ENCODE results near the gene SNX25. TPM values are rescaled to one million over a fixed set of nuclear protein-coding genes. Genes with fewer than 3 reads are reported as not detected.

Gene SNX25
- total and polyA plus RNA-seq, 2 experiments from 2014 or later = 6.9 to 25.0 TPM

DNA sequence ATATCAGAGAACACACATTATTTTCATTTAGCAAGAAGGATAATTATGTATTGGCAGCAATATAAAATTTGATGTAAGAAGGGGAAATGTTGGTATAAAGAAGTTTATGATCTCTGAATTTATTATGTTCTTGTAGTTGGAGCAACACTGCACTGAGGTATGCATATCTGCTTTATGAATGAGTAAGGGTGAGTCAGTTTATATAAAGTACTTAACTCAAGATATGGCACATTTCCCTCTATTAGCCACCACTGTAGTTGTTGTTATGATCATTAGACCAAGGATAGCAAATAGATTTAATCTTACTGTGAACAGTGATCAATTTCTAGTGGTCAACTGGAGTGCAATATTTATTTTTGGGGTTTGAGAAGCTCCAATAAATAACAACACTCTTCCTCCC lies 66.6 kb downstream of the SNX25 start:
- TF ChIP-seq ZNF114 (CRISPR knock-in tag; IDR thresholded peaks at IDR 0.05) (no peak), STAT1 (IDR thresholded peaks at IDR 0.05; ENCODE audit: unreplicated experiment) (no peak), EZH2 (IDR thresholded peaks at IDR 0.05; ENCODE audit: low read depth, unreplicated experiment) (no peak), ZNF331 (CRISPR knock-in tag; IDR thresholded peaks at IDR 0.05; ENCODE audit: low read depth) (no peak), JUNB (IDR thresholded peaks at IDR 0.05; ENCODE audit: unreplicated experiment) (no peak), NANOG (IDR thresholded peaks at IDR 0.05; ENCODE audit: borderline replicate concordance) (no peak)
- TF ChIP-seq, protein P1, sequence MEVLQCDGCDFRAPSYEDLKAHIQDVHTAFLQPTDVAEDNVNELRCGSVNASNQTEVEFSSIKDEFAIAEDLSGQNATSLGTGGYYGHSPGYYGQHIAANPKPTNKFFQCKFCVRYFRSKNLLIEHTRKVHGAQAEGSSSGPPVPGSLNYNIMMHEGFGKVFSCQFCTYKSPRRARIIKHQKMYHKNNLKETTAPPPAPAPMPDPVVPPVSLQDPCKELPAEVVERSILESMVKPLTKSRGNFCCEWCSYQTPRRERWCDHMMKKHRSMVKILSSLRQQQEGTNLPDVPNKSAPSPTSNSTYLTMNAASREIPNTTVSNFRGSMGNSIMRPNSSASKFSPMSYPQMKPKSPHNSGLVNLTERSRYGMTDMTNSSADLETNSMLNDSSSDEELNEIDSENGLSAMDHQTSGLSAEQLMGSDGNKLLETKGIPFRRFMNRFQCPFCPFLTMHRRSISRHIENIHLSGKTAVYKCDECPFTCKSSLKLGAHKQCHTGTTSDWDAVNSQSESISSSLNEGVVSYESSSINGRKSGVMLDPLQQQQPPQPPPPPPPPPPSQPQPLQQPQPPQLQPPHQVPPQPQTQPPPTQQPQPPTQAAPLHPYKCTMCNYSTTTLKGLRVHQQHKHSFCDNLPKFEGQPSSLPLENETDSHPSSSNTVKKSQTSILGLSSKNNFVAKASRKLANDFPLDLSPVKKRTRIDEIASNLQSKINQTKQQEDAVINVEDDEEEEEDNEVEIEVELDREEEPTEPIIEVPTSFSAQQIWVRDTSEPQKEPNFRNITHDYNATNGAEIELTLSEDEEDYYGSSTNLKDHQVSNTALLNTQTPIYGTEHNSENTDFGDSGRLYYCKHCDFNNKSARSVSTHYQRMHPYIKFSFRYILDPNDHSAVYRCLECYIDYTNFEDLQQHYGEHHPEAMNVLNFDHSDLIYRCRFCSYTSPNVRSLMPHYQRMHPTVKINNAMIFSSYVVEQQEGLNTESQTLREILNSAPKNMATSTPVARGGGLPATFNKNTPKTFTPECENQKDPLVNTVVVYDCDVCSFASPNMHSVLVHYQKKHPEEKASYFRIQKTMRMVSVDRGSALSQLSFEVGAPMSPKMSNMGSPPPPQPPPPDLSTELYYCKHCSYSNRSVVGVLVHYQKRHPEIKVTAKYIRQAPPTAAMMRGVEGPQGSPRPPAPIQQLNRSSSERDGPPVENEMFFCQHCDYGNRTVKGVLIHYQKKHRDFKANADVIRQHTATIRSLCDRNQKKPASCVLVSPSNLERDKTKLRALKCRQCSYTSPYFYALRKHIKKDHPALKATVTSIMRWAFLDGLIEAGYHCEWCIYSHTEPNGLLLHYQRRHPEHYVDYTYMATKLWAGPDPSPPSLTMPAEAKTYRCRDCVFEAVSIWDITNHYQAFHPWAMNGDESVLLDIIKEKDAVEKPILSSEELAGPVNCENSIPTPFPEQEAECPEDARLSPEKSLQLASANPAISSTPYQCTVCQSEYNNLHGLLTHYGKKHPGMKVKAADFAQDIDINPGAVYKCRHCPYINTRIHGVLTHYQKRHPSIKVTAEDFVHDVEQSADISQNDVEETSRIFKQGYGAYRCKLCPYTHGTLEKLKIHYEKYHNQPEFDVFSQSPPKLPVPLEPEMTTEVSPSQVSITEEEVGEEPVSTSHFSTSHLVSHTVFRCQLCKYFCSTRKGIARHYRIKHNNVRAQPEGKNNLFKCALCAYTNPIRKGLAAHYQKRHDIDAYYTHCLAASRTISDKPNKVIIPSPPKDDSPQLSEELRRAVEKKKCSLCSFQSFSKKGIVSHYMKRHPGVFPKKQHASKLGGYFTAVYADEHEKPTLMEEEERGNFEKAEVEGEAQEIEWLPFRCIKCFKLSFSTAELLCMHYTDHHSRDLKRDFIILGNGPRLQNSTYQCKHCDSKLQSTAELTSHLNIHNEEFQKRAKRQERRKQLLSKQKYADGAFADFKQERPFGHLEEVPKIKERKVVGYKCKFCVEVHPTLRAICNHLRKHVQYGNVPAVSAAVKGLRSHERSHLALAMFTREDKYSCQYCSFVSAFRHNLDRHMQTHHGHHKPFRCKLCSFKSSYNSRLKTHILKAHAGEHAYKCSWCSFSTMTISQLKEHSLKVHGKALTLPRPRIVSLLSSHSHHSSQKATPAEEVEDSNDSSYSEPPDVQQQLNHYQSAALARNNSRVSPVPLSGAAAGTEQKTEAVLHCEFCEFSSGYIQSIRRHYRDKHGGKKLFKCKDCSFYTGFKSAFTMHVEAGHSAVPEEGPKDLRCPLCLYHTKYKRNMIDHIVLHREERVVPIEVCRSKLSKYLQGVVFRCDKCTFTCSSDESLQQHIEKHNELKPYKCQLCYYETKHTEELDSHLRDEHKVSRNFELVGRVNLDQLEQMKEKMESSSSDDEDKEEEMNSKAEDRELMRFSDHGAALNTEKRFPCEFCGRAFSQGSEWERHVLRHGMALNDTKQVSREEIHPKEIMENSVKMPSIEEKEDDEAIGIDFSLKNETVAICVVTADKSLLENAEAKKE (CRISPR knock-in tag; IDR thresholded peaks at IDR 0.05) = no peak
- TF ChIP-seq, protein P2, sequence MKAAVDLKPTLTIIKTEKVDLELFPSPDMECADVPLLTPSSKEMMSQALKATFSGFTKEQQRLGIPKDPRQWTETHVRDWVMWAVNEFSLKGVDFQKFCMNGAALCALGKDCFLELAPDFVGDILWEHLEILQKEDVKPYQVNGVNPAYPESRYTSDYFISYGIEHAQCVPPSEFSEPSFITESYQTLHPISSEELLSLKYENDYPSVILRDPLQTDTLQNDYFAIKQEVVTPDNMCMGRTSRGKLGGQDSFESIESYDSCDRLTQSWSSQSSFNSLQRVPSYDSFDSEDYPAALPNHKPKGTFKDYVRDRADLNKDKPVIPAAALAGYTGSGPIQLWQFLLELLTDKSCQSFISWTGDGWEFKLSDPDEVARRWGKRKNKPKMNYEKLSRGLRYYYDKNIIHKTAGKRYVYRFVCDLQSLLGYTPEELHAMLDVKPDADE (IDR thresholded peaks at IDR 0.05) = no peak

More for the DNA sequence above, 66.6 kb downstream of the SNX25 start:
- Histone ChIP-seq H3K79me2 (replicated peaks; ENCODE audit: insufficient read depth) (no peaks in the 10 kb centered on the region; the same call in 1 of the 2 replicates), H3K9me2 (ENCODE audit: insufficient read depth) (no peaks in the 10 kb centered on the region), H3K4me3 (no peak overlapping the region), H3K4me1 (ENCODE audit: insufficient read depth) (peaks cover 6% of the 10 kb centered on the region; the same call in 1 of the 2 replicates), H3K4me2 (no peak overlapping the region), H3K36me3 (ENCODE audit: insufficient read depth) (no peaks in the 10 kb centered on the region), H3K27me3 (ENCODE audit: insufficient read depth) (no peaks in the 10 kb centered on the region), H4K20me1 (replicated peaks; ENCODE audit: insufficient read depth) (no peaks in the 10 kb centered on the region), H3F3A (replicated peaks; ENCODE audit: low read depth) (no peaks in the 10 kb centered on the region), H3K27ac (ENCODE audit: low read depth) (no peak overlapping the region), H2AFZ (no peak overlapping the region)
- H3K36me3 Mint-ChIP-seq (ENCODE audit: low read depth) = no peaks in the 10 kb centered on the region
- H3K4me1 Mint-ChIP-seq = peaks cover 19% of the 10 kb centered on the region
- DNase-seq (ENCODE audit: low spot score) (no peak), ATAC-seq (no peak)
- no peak overlapping the region for H3K27ac Mint-ChIP-seq
- H3K27me3 Mint-ChIP-seq (ENCODE audit: insufficient read depth, low read depth, poor library complexity) = no peaks in the 10 kb centered on the region
- H3K4me3 Mint-ChIP-seq = no peak overlapping the region
- no peaks in the 10 kb centered on the region for H3K9me3 Mint-ChIP-seq

All from GM23338 (cell line).